ENCODE measurements around the gene SERPINI1.

DNA sequence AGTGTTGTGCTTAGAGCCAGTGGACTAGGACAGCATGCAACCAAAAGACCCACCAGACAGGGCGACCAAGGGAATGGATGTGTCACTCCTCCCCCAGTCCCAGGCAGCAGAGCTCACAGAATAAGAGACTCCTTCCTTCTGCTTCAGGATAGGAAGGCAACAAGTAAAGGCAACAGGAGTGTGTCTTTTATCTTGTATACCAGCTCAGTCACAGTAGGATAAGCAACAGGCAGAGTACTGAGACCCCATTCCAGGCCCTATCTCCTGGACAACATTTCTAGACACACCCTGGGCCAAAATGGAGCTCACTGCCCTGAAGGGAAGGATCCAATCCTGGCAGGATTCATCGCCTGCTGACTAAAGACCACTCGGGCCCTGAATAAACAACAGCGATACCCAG, 25.8 kb upstream of the SERPINI1 start:
- TF ChIP-seq, protein P1, sequence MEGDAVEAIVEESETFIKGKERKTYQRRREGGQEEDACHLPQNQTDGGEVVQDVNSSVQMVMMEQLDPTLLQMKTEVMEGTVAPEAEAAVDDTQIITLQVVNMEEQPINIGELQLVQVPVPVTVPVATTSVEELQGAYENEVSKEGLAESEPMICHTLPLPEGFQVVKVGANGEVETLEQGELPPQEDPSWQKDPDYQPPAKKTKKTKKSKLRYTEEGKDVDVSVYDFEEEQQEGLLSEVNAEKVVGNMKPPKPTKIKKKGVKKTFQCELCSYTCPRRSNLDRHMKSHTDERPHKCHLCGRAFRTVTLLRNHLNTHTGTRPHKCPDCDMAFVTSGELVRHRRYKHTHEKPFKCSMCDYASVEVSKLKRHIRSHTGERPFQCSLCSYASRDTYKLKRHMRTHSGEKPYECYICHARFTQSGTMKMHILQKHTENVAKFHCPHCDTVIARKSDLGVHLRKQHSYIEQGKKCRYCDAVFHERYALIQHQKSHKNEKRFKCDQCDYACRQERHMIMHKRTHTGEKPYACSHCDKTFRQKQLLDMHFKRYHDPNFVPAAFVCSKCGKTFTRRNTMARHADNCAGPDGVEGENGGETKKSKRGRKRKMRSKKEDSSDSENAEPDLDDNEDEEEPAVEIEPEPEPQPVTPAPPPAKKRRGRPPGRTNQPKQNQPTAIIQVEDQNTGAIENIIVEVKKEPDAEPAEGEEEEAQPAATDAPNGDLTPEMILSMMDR (conservative IDR thresholded peaks at IDR 0.05) = no peak
- no peak for TF ChIP-seq ZFX (IDR thresholded peaks at IDR 0.05)

All from C4-2B (cell line).